Measurements from ENCODE around the gene MLIP. TPM values are rescaled to one million over a fixed set of nuclear protein-coding genes. Genes with fewer than 3 reads are reported as not detected.

Gene MLIP
- total and polyA plus RNA-seq, 2 of the 8 experiments (the other 6 are each of a cell fraction or from before 2014, with no cell fraction given): not detected

GRCh38 chr6:54238396-54238795, 127.2 kb downstream of the MLIP start:
- H3K4me2 ChIP-seq (ENCODE audit: insufficient read depth in 1 of 2, low read depth in 2 of 2, low read length in 2 of 2): no peak overlapping the region

More at GRCh38 chr6:54238396-54238795, 127.2 kb downstream of the MLIP start:
- no peak for DNase-seq (ENCODE audit: low read depth in 1 of 2, low spot score in 2 of 2)
- no peak overlapping the region for H3K27ac ChIP-seq (ENCODE audit: low read depth, low read length)
- H2AK5ac ChIP-seq (ENCODE audit: low read depth, low read length): no peak overlapping the region
- no peak overlapping the region for H2BK5ac ChIP-seq (ENCODE audit: low read depth, low read length)
- H3K4me1 ChIP-seq (replicated peaks in 1 of 4; ENCODE audit: control insufficient read depth in 3 of 4, insufficient read depth in 4 of 4, low read length in 3 of 4): no peaks in the 10 kb centered on the region
- H3K18ac ChIP-seq (ENCODE audit: extremely low read depth, low read length): no peak overlapping the region
- ChIA-PET CTCF (ENCODE audit: partially characterized antibody) (interaction anchor here (3.0 kb wide), 1 partner anchor 253 kb away, joined by 13 read pairs; no protein-coding TSS in a partner anchor), POLR2A (ENCODE audit: partially characterized antibody) (no interaction called here)
- no peak overlapping the region for H3K4me3 ChIP-seq (ENCODE audit: extremely low read depth in 1 of 4, insufficient read depth in 2 of 4, low read depth in 3 of 4, low read length in 4 of 4)
- H3K36me3 ChIP-seq (ENCODE audit: control insufficient read depth in 2 of 4, insufficient read depth in 4 of 4, low read length in 3 of 4): no peaks in the 10 kb centered on the region
- H2AFZ ChIP-seq (ENCODE audit: low read length): no peak overlapping the region
- TF ChIP-seq CTBP2 (IDR thresholded peaks at IDR 0.05; ENCODE audit: borderline replicate concordance, insufficient read depth, insufficient read length, low read length) (no peak), ATF2 (IDR thresholded peaks at IDR 0.05; ENCODE audit: low read length) (no peak), NANOG (IDR thresholded peaks at IDR 0.05; ENCODE audit: insufficient read depth, low read depth, low read length, poor library complexity, severe bottlenecking) (no peak), TEAD4 (IDR thresholded peaks at IDR 0.05; ENCODE audit: low read depth, low read length) (no peak), RNF2 (IDR thresholded peaks at IDR 0.05; ENCODE audit: borderline replicate concordance, low read depth, low read length, missing control alignments, poor library complexity, severe bottlenecking) (no peak), JUND (IDR thresholded peaks at IDR 0.05; ENCODE audit: low read length) (no peak), SP1 (IDR thresholded peaks at IDR 0.05; ENCODE audit: low read depth, low read length) (no peak), CEBPB (IDR thresholded peaks at IDR 0.05; ENCODE audit: low read depth, low read length) (no peak), KDM4A (IDR thresholded peaks at IDR 0.05; ENCODE audit: low read depth, low read length, severe bottlenecking) (no peak)
- no peak overlapping the region for H4K5ac ChIP-seq (ENCODE audit: insufficient read length, low read depth, low read length)
- no peaks in the 10 kb centered on the region for H4K20me1 ChIP-seq (replicated peaks in 1 of 2; ENCODE audit: control insufficient read depth in 1 of 2, insufficient read depth in 2 of 2, low read length in 2 of 2)
- H3K4ac ChIP-seq (replicated peaks; ENCODE audit: insufficient read length, low read depth, low read length): no peak overlapping the region
- no peaks in the 10 kb centered on the region for H3K79me1 ChIP-seq (ENCODE audit: low read depth, low read length)
- H3K23ac ChIP-seq (ENCODE audit: insufficient read length): no peak overlapping the region
- H3K14ac ChIP-seq (ENCODE audit: insufficient read length): no peak overlapping the region
- no peaks in the 10 kb centered on the region for H3K9me3 ChIP-seq (ENCODE audit: insufficient read depth in 2 of 2, low read depth in 1 of 2, low read length in 1 of 2)
- no peak overlapping the region for H2BK12ac ChIP-seq (ENCODE audit: low read depth, low read length)
- H2BK15ac ChIP-seq (ENCODE audit: low read length): no peak overlapping the region
- no peak overlapping the region for H2BK120ac ChIP-seq (replicated peaks; ENCODE audit: low read depth, low read length)
- H3K79me2 ChIP-seq (ENCODE audit: control insufficient read depth in 1 of 2, insufficient read depth in 2 of 2, low read length in 2 of 2): no peaks in the 10 kb centered on the region
- no peak overlapping the region for H3K9ac ChIP-seq (replicated peaks in 1 of 4; ENCODE audit: extremely low read depth in 1 of 4, low read depth in 3 of 4, low read length in 3 of 4)
- no peak overlapping the region for H4K91ac ChIP-seq (replicated peaks; ENCODE audit: insufficient read length, low read length)
- FAIRE-seq: no peak
- H3K27me3 ChIP-seq (replicated peaks in 1 of 4; ENCODE audit: control insufficient read depth in 3 of 4, extremely low read depth in 1 of 4, insufficient read depth in 3 of 4, low read length in 3 of 4): no peaks in the 10 kb centered on the region
- H3K56ac ChIP-seq (replicated peaks; ENCODE audit: insufficient read length, low read depth, low read length): no peak overlapping the region
- no peaks in the 10 kb centered on the region for H3K23me2 ChIP-seq (ENCODE audit: low read depth, low read length)
- 88% methylated on average over 1 of the region's 1 CpG; no CpG with 5 or more reads in 1 of the 2 experiments for WGBS, 2 experiments (ENCODE audit: extremely low coverage in 1 of 2, insufficient coverage in 1 of 2, insufficient read length in 1 of 2, insufficient replicate concordance in 2 of 2, low coverage in 1 of 2, low lambda C conversion rate in 2 of 2, missing lambda C conversion rate in 1 of 2)
- H4K8ac ChIP-seq (ENCODE audit: extremely low read depth, insufficient read depth, low read length): no peak overlapping the region
- H2BK20ac ChIP-seq (ENCODE audit: low read length): no peak overlapping the region
